ENCODE results near the gene FHAD1.

GRCh38 chr1:15312626-15313411 is 65.8 kb downstream of the FHAD1 start:
- TF ChIP-seq, protein P1, sequence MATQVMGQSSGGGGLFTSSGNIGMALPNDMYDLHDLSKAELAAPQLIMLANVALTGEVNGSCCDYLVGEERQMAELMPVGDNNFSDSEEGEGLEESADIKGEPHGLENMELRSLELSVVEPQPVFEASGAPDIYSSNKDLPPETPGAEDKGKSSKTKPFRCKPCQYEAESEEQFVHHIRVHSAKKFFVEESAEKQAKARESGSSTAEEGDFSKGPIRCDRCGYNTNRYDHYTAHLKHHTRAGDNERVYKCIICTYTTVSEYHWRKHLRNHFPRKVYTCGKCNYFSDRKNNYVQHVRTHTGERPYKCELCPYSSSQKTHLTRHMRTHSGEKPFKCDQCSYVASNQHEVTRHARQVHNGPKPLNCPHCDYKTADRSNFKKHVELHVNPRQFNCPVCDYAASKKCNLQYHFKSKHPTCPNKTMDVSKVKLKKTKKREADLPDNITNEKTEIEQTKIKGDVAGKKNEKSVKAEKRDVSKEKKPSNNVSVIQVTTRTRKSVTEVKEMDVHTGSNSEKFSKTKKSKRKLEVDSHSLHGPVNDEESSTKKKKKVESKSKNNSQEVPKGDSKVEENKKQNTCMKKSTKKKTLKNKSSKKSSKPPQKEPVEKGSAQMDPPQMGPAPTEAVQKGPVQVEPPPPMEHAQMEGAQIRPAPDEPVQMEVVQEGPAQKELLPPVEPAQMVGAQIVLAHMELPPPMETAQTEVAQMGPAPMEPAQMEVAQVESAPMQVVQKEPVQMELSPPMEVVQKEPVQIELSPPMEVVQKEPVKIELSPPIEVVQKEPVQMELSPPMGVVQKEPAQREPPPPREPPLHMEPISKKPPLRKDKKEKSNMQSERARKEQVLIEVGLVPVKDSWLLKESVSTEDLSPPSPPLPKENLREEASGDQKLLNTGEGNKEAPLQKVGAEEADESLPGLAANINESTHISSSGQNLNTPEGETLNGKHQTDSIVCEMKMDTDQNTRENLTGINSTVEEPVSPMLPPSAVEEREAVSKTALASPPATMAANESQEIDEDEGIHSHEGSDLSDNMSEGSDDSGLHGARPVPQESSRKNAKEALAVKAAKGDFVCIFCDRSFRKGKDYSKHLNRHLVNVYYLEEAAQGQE (IDR thresholded peaks at IDR 0.05; ENCODE audit: insufficient read depth in 1 of 2, low read depth in 2 of 2, low read length in 2 of 2): no peak
- no peak for TF ChIP-seq POLR2AphosphoS5 (IDR thresholded peaks at IDR 0.05; ENCODE audit: low read depth, low read length)
- no peak for TF ChIP-seq TAF1 (IDR thresholded peaks at IDR 0.05; ENCODE audit: borderline replicate concordance, insufficient read depth, low read length)
- TF ChIP-seq SIN3A (IDR thresholded peaks at IDR 0.05; ENCODE audit: borderline replicate concordance, insufficient read depth, low read length): no peak
- no peak for TF ChIP-seq FOXP2 (optimal IDR thresholded peaks at IDR 0.05; ENCODE audit: borderline replicate concordance, extremely low read depth, extremely low read length, insufficient read depth)
